GM21367 (cell line): ENCODE measurements around the gene C10orf105.

Source experiments
- ATAC-seq: cut with Tn5 transposase; IDR thresholded peaks from one replicate; pipeline ENCODE4 v1.9.1; 2021; ENCODE audit not compliant: unreplicated experiment

The C10orf105 gene

GRCh38 chr10:71717056-71717455, 2.5 kb downstream of the C10orf105 start:
- no peak for ATAC-seq

GRCh38 chr10:71716426-71716825, 3.2 kb downstream of the C10orf105 start:
- ATAC-seq = no peak

- ATAC-seq = no peak
These were observed 3.7 kb downstream of the C10orf105 start for GRCh38 chr10:71715860-71716259.

GRCh38 chr10:71715026-71715425, 4.6 kb downstream of the C10orf105 start:
- ATAC-seq = no peak

- ATAC-seq = no peak
These were observed 5.0 kb downstream of the C10orf105 start for GRCh38 chr10:71714592-71714991.

GRCh38 chr10:71714031-71714410, 5.6 kb downstream of the C10orf105 start:
- ATAC-seq = no peak

- no peak for ATAC-seq
These were observed 6.2 kb downstream of the C10orf105 start for GRCh38 chr10:71713135-71714030.

GRCh38 chr10:71712572-71713134, 6.9 kb downstream of the C10orf105 start:
- no peak for ATAC-seq

- no peak for ATAC-seq
These were observed 7.4 kb downstream of the C10orf105 start for GRCh38 chr10:71712170-71712569.

GRCh38 chr10:71711052-71711623, 8.4 kb downstream of the C10orf105 start:
- ATAC-seq = no peak

- ATAC-seq = no peak
These were observed 9.1 kb downstream of the C10orf105 start for GRCh38 chr10:71710519-71710918.

GRCh38 chr10:71708897-71709882, 10.4 kb downstream of the C10orf105 start:
- no peak for ATAC-seq

GRCh38 chr10:71708301-71708703, 11.3 kb downstream of the C10orf105 start:
- ATAC-seq = no peak

- ATAC-seq = no peak
These were observed 12.3 kb downstream of the C10orf105 start for GRCh38 chr10:71707240-71707789.

- ATAC-seq = no peak
These were observed 13.1 kb downstream of the C10orf105 start for GRCh38 chr10:71706216-71707121.

GRCh38 chr10:71705582-71705981, 14.0 kb downstream of the C10orf105 start:
- ATAC-seq = no peak

- no peak for ATAC-seq
These were observed 14.8 kb downstream of the C10orf105 start for GRCh38 chr10:71704816-71705215.

- no peak for ATAC-seq
These were observed 16.0 kb downstream of the C10orf105 start for GRCh38 chr10:71703577-71703976.

- ATAC-seq = no peak
These were observed 18.0 kb downstream of the C10orf105 start for GRCh38 chr10:71701496-71702132.
